Neural progenitor cell (in vitro differentiated cells): ENCODE results near the gene NLRP11. TPM values are rescaled to one million over a fixed set of nuclear protein-coding genes. Genes with fewer than 3 reads are reported as not detected.

Experiments
- DNase-seq: peaks from one replicate; pipeline ENCODE4 v3.0.0-alpha.2; 2016; ENCODE audit warnings: low spot score
- H2AFZ ChIP-seq: fragments of 200-600 bp; sonication (generic); replicated peaks from 2 replicates; pipeline ENCODE4 v1.6.1; 2016; ENCODE audit warnings: antibody characterized with exemption
- H3F3A ChIP-seq: fragments of 200-600 bp; sonication (generic); 2 replicates; pipeline ENCODE4 v1.6.1; 2016; ENCODE audit warnings: antibody characterized with exemption, low read depth
- H3K27ac ChIP-seq: fragments of 200-600 bp; sonication (generic); 2 replicates; pipeline ENCODE4 v1.5.1; 2016; ENCODE audit warnings: mild to moderate bottlenecking
- H3K27me3 ChIP-seq: fragments of 200-600 bp; sonication (generic); 2 replicates; pipeline ENCODE4 v1.6.1; 2016; ENCODE audit warnings: mild to moderate bottlenecking, moderate library complexity
- H3K36me3 ChIP-seq: fragments of 200-600 bp; sonication (generic); 2 replicates; pipeline ENCODE4 v1.5.1; 2016
- H3K4me1 ChIP-seq: fragments of 200-600 bp; sonication (generic); 2 replicates; pipeline ENCODE4 v1.6.1; 2016; ENCODE audit warnings: mixed run types
- H3K4me2 ChIP-seq: fragments of 200-600 bp; sonication (generic); 2 replicates; pipeline ENCODE4 v1.6.1; 2016
- H3K4me3 ChIP-seq: fragments of 200-600 bp; sonication (generic); 2 replicates; pipeline ENCODE4 v1.5.1; 2016
- H3K79me2 ChIP-seq: fragments of 200-600 bp; sonication (generic); 2 replicates; pipeline ENCODE4 v1.6.1; 2016; ENCODE audit warnings: low read depth
- H3K9ac ChIP-seq: fragments of 200-600 bp; sonication (generic); 2 replicates; pipeline ENCODE4 v1.6.1; 2016
- H3K9me3 ChIP-seq: fragments of 200-600 bp; sonication (generic); 2 replicates; pipeline ENCODE4 v1.5.1; 2016; ENCODE audit warnings: low read depth
- H4K20me1 ChIP-seq: fragments of 200-600 bp; sonication (generic); 2 replicates; pipeline ENCODE4 v1.6.1; 2016; ENCODE audit warnings: low read depth
- H3K27ac Mint-ChIP-seq: 3 replicates; pipeline ENCODE4 v1.8.0; 2021; ENCODE audit warnings: mixed read lengths
- H3K27me3 Mint-ChIP-seq: 2 replicates; pipeline ENCODE4 v1.8.0; 2022; ENCODE audit warnings: low read depth, mild to moderate bottlenecking, inconsistent platforms, moderate library complexity, mixed read lengths; ENCODE audit not compliant: insufficient read depth
- H3K36me3 Mint-ChIP-seq: 3 replicates; pipeline ENCODE4 v1.8.0; 2021; ENCODE audit warnings: mixed read lengths
- H3K4me1 Mint-ChIP-seq: 3 replicates; pipeline ENCODE4 v1.8.0; 2021; ENCODE audit warnings: mixed read lengths
- H3K4me3 Mint-ChIP-seq: 3 replicates; pipeline ENCODE4 v1.8.0; 2021; ENCODE audit warnings: mild to moderate bottlenecking, moderate library complexity, mixed read lengths
- H3K9me3 Mint-ChIP-seq: 3 replicates; pipeline ENCODE4 v1.8.0; 2020; ENCODE audit warnings: mixed read lengths
- CTCF ChIP-seq: fragments of 200-600 bp; sonication (generic); IDR thresholded peaks from 2 replicates; pipeline ENCODE4 v1.5.1; 2017; ENCODE audit warnings: antibody characterized with exemption, mild to moderate bottlenecking
- EZH2 ChIP-seq: fragments of 200-600 bp; sonication (generic); IDR thresholded peaks from 2 replicates; pipeline ENCODE4 v1.6.1; 2017; ENCODE audit warnings: antibody characterized with exemption, mild to moderate bottlenecking, moderate library complexity
- EZH2phosphoT487 ChIP-seq: fragments of 200-600 bp; sonication (generic); IDR thresholded peaks from 2 replicates; pipeline ENCODE4 v1.6.1; 2017; ENCODE audit warnings: antibody characterized with exemption
- total RNA-seq: library from RNA; depleted of rRNA; stranded (reverse); fragments of >200 nt; gene quantifications from 2 replicates; pipeline ENCODE4 v1.2.3, GENCODE V29; 2015; ENCODE audit warnings: low replicate concordance

NLRP11 gene
- total RNA-seq, 1 donor from 2014 or later = not detected

DNA sequence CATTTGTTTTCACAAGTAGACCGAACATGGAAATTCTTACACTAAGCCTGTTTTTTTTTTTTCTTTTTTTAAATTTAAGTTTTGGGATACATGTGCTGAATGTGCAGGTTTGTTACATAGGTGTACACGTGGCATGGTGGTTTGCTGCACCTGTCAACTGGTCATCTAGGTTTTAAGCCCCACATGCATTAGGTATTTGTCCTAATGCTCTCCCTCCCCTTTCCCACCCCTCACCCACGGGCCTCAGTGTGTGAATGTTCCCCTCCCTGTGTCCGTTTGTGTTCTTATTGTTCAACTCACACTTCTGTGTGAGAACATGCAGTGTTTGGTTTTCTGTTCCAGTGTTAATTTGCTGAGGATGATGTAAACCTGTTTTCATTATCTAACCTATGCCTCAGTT, 7.1 kb upstream of the NLRP11 start:
- no peaks in the 10 kb centered on the region for H3K27me3 Mint-ChIP-seq

GRCh38 chr19:55838251-55838650, 6.5 kb upstream of the NLRP11 start:
- H4K20me1 ChIP-seq = no peaks in the 10 kb centered on the region
- DNase-seq = no peak
- no peak for TF ChIP-seq EZH2
- no peak for TF ChIP-seq CTCF
- TF ChIP-seq EZH2phosphoT487 = no peak
- no peak overlapping the region for H2AFZ ChIP-seq
- H3K79me2 ChIP-seq = no peaks in the 10 kb centered on the region
- Mint-ChIP-seq H3K9me3 (peaks cover 30% of the 10 kb centered on the region), H3K4me3 (no peak overlapping the region), H3K4me1 (no peaks in the 10 kb centered on the region), H3K27me3 (no peaks in the 10 kb centered on the region), H3K27ac (no peak overlapping the region), H3K36me3 (no peaks in the 10 kb centered on the region)
- peaks cover 37% of the 10 kb centered on the region for H3K9me3 ChIP-seq
- no peaks in the 10 kb centered on the region for H3K27me3 ChIP-seq
- no peak overlapping the region for H3K9ac ChIP-seq
- H3F3A ChIP-seq = no peaks in the 10 kb centered on the region
- H3K4me1 ChIP-seq = no peaks in the 10 kb centered on the region
- no peak overlapping the region for H3K27ac ChIP-seq
- no peaks in the 10 kb centered on the region for H3K36me3 ChIP-seq
- no peak overlapping the region for H3K4me2 ChIP-seq
- no peak overlapping the region for H3K4me3 ChIP-seq

More for the DNA sequence above, 7.1 kb upstream of the NLRP11 start:
- TF ChIP-seq CTCF (no peak), EZH2 (no peak), EZH2phosphoT487 (no peak)
- Histone ChIP-seq H3F3A (no peaks in the 10 kb centered on the region), H3K4me2 (no peak overlapping the region), H3K79me2 (no peaks in the 10 kb centered on the region), H3K9ac (no peak overlapping the region), H3K36me3 (no peaks in the 10 kb centered on the region), H3K27me3 (no peaks in the 10 kb centered on the region), H3K27ac (no peak overlapping the region), H3K4me3 (no peak overlapping the region), H3K9me3 (peaks cover 35% of the 10 kb centered on the region), H3K4me1 (no peaks in the 10 kb centered on the region), H4K20me1 (no peaks in the 10 kb centered on the region), H2AFZ (no peak overlapping the region)
- no peak for DNase-seq
- Mint-ChIP-seq H3K36me3 (no peaks in the 10 kb centered on the region), H3K27ac (no peak overlapping the region), H3K4me3 (no peak overlapping the region), H3K4me1 (no peaks in the 10 kb centered on the region), H3K9me3 (peaks cover 30% of the 10 kb centered on the region)

- Histone ChIP-seq H3K4me2 (no peak within 1 kb of the TSS), H3K36me3 (no peaks in the 10 kb centered on the region), H3K79me2 (no peaks in the 10 kb centered on the region), H2AFZ (no peak within 1 kb of the TSS), H3K9ac (no peak within 1 kb of the TSS), H3K4me1 (no peaks in the 10 kb centered on the region), H3K27ac (no peak within 1 kb of the TSS), H4K20me1 (no peaks in the 10 kb centered on the region), H3K4me3 (no peak within 1 kb of the TSS), H3K27me3 (no peaks in the 10 kb centered on the region), H3F3A (no peaks in the 10 kb centered on the region), H3K9me3 (peaks cover 40% of the 10 kb centered on the region)
- TF ChIP-seq CTCF (no peak), EZH2phosphoT487 (no peak), EZH2 (no peak)
- no peak for DNase-seq
- Mint-ChIP-seq H3K27ac (no peak within 1 kb of the TSS), H3K9me3 (peaks cover 24% of the 10 kb centered on the region), H3K4me3 (no peak within 1 kb of the TSS), H3K4me1 (no peaks in the 10 kb centered on the region), H3K27me3 (no peaks in the 10 kb centered on the region), H3K36me3 (no peaks in the 10 kb centered on the region)
These were observed 4.5 kb upstream of the NLRP11 start, which contains the start of gene NLRP4 for GRCh38 chr19:55836340-55836739. NLRP4 (plus strand) TSS chr19:55836540; CDS start chr19:55852081, 15,541 bp downstream.
